ENCODE measurements around the gene FBXO9. TPM values are rescaled to one million over a fixed set of nuclear protein-coding genes. Genes with fewer than 3 reads are reported as not detected.

The FBXO9 gene
- total and polyA plus RNA-seq, 10 of the 15 experiments (the other 5 are each of a cell fraction or from before 2014, with no cell fraction given): 9.9 to 68.9 (median 31.3) TPM

- CTCF ChIA-PET: interaction anchor here (0.7 kb wide), 1 partner anchor 20 kb away, joined by 3 read pairs; no protein-coding TSS in a partner anchor
- Histone ChIP-seq H3K79me2 (ENCODE audit: control insufficient read depth, insufficient read depth, low read length) (no peaks in the 10 kb centered on the region), H2AFZ (ENCODE audit: control insufficient read depth, low read depth, low read length) (no peak overlapping the region), H3K4me2 (ENCODE audit: control insufficient read depth, insufficient read depth) (no peak overlapping the region), H3K27me3 (replicated peaks in 1 of 2; ENCODE audit: control insufficient read depth in 2 of 2, insufficient read depth in 2 of 2, low read length in 1 of 2) (no peaks in the 10 kb centered on the region; a peak in 2 of 4 replicates), H3K36me3 (ENCODE audit: control insufficient read depth in 2 of 2, insufficient read depth in 2 of 2, low read length in 1 of 2) (no peaks in the 10 kb centered on the region), H3K9me3 (replicated peaks; ENCODE audit: control insufficient read depth, insufficient read depth, low read length) (no peaks in the 10 kb centered on the region), H3K27ac (ENCODE audit: control insufficient read depth, insufficient read depth) (no peak overlapping the region), H3K4me3 (no peak overlapping the region), H4K20me1 (ENCODE audit: control insufficient read depth, insufficient read depth) (no peaks in the 10 kb centered on the region), H3K9ac (ENCODE audit: control insufficient read depth, insufficient read depth, low read length) (no peak overlapping the region), H3K4me1 (ENCODE audit: control insufficient read depth, insufficient read depth, low read length) (peaks cover 7% of the 10 kb centered on the region; the same call in 1 of the 2 replicates)
- no peak for ATAC-seq
- SMC1A ChIA-PET (ENCODE audit: uncharacterized antibody, unreplicated experiment): interaction anchor here (0.6 kb wide), 1 partner anchor 172 kb away, joined by 3 read pairs; no protein-coding TSS in a partner anchor
- POLR2A ChIA-PET: no interaction called here
- no TSS peak for BruUV-seq (replicated peaks)
- no peak for DNase-seq (ENCODE audit: low read depth, low spot score)
- TF ChIP-seq NR2C1 (IDR thresholded peaks at IDR 0.05): no peak
- TF ChIP-seq ZBTB4 (CRISPR knock-in tag; IDR thresholded peaks at IDR 0.05): no peak
- no peak for TF ChIP-seq CBX3 (IDR thresholded peaks at IDR 0.05; ENCODE audit: borderline replicate concordance, low read depth)
- TF ChIP-seq CHD1 (IDR thresholded peaks at IDR 0.05; ENCODE audit: low read depth, low read length): no peak
- no peak for TF ChIP-seq EZH2 (IDR thresholded peaks at IDR 0.05; ENCODE audit: borderline replicate concordance, control insufficient read depth, low read depth, low read length)
- no peak for TF ChIP-seq FOXM1 (IDR thresholded peaks at IDR 0.05; ENCODE audit: low read depth, low read length)
- no peak for TF ChIP-seq ZNF274 (IDR thresholded peaks at IDR 0.05; ENCODE audit: insufficient read depth, insufficient read length)
- FAIRE-seq: no peak
- RAD21 ChIA-PET (ENCODE audit: unreplicated experiment): no interaction called here
- in situ Hi-C loops (cut with MboI) (no loop called here), intact Hi-C loops (cut with micrococcal nuclease; ENCODE audit: unreplicated experiment) (no loop called here)
- 18% methylated on average over 4 of the region's 4 CpGs for WGBS (ENCODE audit: insufficient coverage, insufficient replicate concordance, low lambda C conversion rate, missing lambda C conversion rate)
Observed at GRCh38 chr6:53113742-53114141, 48.5 kb downstream of the FBXO9 start.
